ENCODE data around the gene IFT43.

DNA sequence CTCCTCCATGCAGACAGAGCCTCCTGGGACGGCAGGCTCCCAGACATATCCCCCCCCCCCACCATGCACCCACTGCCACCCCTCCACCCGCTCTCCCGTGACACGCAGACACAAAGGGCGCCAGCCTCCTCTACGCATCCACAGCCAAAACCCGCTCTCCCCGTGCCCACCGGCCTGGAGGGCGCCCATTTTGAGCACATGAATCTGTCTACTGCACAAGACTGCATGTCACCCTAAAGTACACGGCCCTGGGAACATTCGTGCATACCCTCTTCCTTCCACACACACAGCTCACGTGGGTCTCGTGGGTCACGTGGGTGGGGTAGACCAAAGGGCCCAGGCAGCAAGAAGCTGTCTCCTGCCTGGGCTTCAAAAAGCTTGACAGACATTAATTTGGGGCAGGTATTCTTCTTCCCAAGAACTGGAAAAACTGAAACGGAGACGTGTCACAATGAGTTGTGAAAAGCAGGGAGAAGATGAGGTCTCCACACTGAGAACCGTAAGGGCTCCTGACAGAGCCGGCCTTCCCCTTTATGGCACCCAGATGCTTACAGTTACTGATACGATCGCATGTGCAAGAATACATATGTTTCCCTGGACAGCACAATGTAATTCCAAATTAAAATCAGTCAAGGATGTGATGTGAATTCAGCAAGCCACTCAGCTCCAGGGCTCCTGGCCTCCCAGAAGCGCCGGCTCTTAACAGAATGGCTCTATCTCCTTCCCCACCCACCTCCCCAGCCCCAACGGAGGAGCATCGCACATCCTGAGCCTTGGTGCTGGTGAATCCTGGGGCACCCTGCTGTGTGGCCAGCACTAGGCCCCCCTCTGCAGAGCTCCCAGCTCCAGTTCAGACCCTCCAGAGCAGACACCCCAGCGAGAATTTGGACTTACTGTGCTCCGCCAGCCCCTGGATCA, 5.7 kb upstream of the IFT43 start:
- TF ChIP-seq POLR2AphosphoS5 (IDR thresholded peaks at IDR 0.05; ENCODE audit: low read depth, low read length) (no peak), POLR2A (IDR thresholded peaks at IDR 0.05; ENCODE audit: low read depth, low read length) (no peak)
